ENCODE measurements around the gene MAMDC2. TPM values are rescaled to one million over a fixed set of nuclear protein-coding genes. Genes with fewer than 3 reads are reported as not detected.

MAMDC2 gene
- total RNA-seq, 1 experiment from 2014 or later = 2.7 TPM

- no peak overlapping the region for H3K27ac ChIP-seq
- no peaks in the 10 kb centered on the region for H4K20me1 ChIP-seq (ENCODE audit: insufficient read depth)
- no TSS peak for BruUV-seq (replicated peaks)
- H3K4me2 ChIP-seq = no peak overlapping the region
- TF ChIP-seq CTCF (conservative IDR thresholded peaks at IDR 0.05) = no peak
- TF ChIP-seq EZH2 (IDR thresholded peaks at IDR 0.05; ENCODE audit: low read depth) = no peak
- H3K36me3 ChIP-seq (ENCODE audit: low read depth) = no peaks in the 10 kb centered on the region
- ChIA-PET CTCF (no interaction called here), POLR2A (ENCODE audit: unreplicated experiment) (no interaction called here)
- no peaks in the 10 kb centered on the region for H3K79me2 ChIP-seq (ENCODE audit: low read depth)
- peaks cover 17% of the 10 kb centered on the region for H3K4me1 ChIP-seq (replicated peaks; ENCODE audit: insufficient read depth)
- H2AFZ ChIP-seq = no peak overlapping the region
- no peaks in the 10 kb centered on the region for H3K9me2 ChIP-seq (ENCODE audit: insufficient read depth)
- H3K9me3 ChIP-seq (ENCODE audit: insufficient read depth, low read depth) = no peaks in the 10 kb centered on the region
- no peak overlapping the region for H3K4me3 ChIP-seq
- intact Hi-C loops (cut with micrococcal nuclease; ENCODE audit: unreplicated experiment) = no loop called here
- H3F3A ChIP-seq (ENCODE audit: insufficient read depth, low read depth) = no peaks in the 10 kb centered on the region
- DNase-seq = no peak
- no peaks in the 10 kb centered on the region for H3K27me3 ChIP-seq (ENCODE audit: insufficient read depth, low read depth)
Observed at GRCh38 chr9:70045452-70045851, 1.8 kb downstream of the MAMDC2 start.

GRCh38 chr9:70046274-70047070 is 2.8 kb downstream of the MAMDC2 start:
- Histone ChIP-seq H4K20me1 (ENCODE audit: insufficient read depth) (no peaks in the 10 kb centered on the region), H3K9me3 (ENCODE audit: insufficient read depth, low read depth) (no peaks in the 10 kb centered on the region), H3K9me2 (ENCODE audit: insufficient read depth) (no peaks in the 10 kb centered on the region), H3K4me1 (replicated peaks; ENCODE audit: insufficient read depth) (peaks cover 17% of the 10 kb centered on the region), H3K36me3 (ENCODE audit: low read depth) (no peaks in the 10 kb centered on the region), H3K79me2 (ENCODE audit: low read depth) (no peaks in the 10 kb centered on the region), H2AFZ (no peak overlapping the region), H3F3A (ENCODE audit: insufficient read depth, low read depth) (no peaks in the 10 kb centered on the region), H3K4me3 (no peak overlapping the region), H3K4me2 (no peak overlapping the region), H3K27me3 (ENCODE audit: insufficient read depth, low read depth) (no peaks in the 10 kb centered on the region), H3K27ac (no peak overlapping the region)
- no peak for DNase-seq
- intact Hi-C loops (cut with micrococcal nuclease; ENCODE audit: unreplicated experiment) = no loop called here
- no TSS peak for BruUV-seq (replicated peaks)
- ChIA-PET CTCF (interaction anchor here (0.6 to 0.9 kb wide), 2 partner anchors 7 to 67 kb away, joined by 4 to 9 read pairs; no protein-coding TSS in a partner anchor), POLR2A (ENCODE audit: unreplicated experiment) (interaction anchor here (0.7 kb wide), 1 partner anchor 433 kb away, joined by 6 read pairs; no protein-coding TSS in a partner anchor)
- TF ChIP-seq CTCF (conservative IDR thresholded peaks at IDR 0.05) (no peak), EZH2 (IDR thresholded peaks at IDR 0.05; ENCODE audit: low read depth) (no peak)

GRCh38 chr9:70049236-70049635 is 5.6 kb downstream of the MAMDC2 start:
- intact Hi-C loops (cut with micrococcal nuclease; ENCODE audit: unreplicated experiment) = no loop called here
- Histone ChIP-seq H4K20me1 (ENCODE audit: insufficient read depth) (no peaks in the 10 kb centered on the region), H3K9me2 (ENCODE audit: insufficient read depth) (no peaks in the 10 kb centered on the region), H3K9me3 (ENCODE audit: insufficient read depth, low read depth) (no peaks in the 10 kb centered on the region), H3K27me3 (ENCODE audit: insufficient read depth, low read depth) (no peaks in the 10 kb centered on the region), H3F3A (ENCODE audit: insufficient read depth, low read depth) (peaks cover 15% of the 10 kb centered on the region), H3K4me3 (no peak overlapping the region), H2AFZ (no peak overlapping the region), H3K79me2 (ENCODE audit: low read depth) (no peaks in the 10 kb centered on the region), H3K4me2 (peak overlapping the region; percentile 10; the same call in 1 of the 2 replicates), H3K27ac (no peak overlapping the region), H3K36me3 (ENCODE audit: low read depth) (no peaks in the 10 kb centered on the region), H3K4me1 (replicated peaks; ENCODE audit: insufficient read depth) (peaks cover 35% of the 10 kb centered on the region)
- peak; percentile 50 to 62 for DNase-seq
- no TSS peak for BruUV-seq (replicated peaks)
- ChIA-PET POLR2A (ENCODE audit: unreplicated experiment) (interaction anchor here (0.8 kb wide), 1 partner anchor 44 kb away, joined by 12 read pairs; no protein-coding TSS in a partner anchor), CTCF (no interaction called here)
- TF ChIP-seq EZH2 (IDR thresholded peaks at IDR 0.05; ENCODE audit: low read depth) = no peak
- TF ChIP-seq CTCF (conservative IDR thresholded peaks at IDR 0.05) = no peak

Data from PC-9 (cell line).